Measurements from ENCODE around the gene MFRP.

DNA sequence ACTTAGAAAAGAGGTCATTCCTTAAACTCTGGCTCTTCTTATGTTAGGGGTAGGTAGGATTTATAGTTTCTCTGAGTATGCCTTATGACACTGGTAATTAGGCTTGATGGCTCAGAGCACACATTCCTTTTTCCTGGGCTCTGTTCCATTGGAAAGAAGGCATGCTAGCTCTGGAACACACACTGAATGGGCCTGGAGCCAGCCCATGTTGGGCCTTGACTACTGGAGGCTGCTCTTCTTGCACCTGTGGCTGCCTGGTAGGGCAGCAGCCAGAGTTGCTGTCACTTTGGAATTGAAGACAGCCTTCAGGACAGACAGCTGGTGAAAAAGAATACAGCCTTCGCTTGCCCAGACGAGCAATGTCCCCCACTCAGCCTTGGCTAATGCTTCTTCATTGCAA, 47.8 kb downstream of the MFRP start:
- TF ChIP-seq, protein P1, sequence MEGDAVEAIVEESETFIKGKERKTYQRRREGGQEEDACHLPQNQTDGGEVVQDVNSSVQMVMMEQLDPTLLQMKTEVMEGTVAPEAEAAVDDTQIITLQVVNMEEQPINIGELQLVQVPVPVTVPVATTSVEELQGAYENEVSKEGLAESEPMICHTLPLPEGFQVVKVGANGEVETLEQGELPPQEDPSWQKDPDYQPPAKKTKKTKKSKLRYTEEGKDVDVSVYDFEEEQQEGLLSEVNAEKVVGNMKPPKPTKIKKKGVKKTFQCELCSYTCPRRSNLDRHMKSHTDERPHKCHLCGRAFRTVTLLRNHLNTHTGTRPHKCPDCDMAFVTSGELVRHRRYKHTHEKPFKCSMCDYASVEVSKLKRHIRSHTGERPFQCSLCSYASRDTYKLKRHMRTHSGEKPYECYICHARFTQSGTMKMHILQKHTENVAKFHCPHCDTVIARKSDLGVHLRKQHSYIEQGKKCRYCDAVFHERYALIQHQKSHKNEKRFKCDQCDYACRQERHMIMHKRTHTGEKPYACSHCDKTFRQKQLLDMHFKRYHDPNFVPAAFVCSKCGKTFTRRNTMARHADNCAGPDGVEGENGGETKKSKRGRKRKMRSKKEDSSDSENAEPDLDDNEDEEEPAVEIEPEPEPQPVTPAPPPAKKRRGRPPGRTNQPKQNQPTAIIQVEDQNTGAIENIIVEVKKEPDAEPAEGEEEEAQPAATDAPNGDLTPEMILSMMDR (IDR thresholded peaks at IDR 0.05; ENCODE audit: insufficient read depth, low read depth, low read length): no peak
- TF ChIP-seq EZH2 (IDR thresholded peaks at IDR 0.05; ENCODE audit: insufficient read depth, low read length): no peak

All from astrocyte (in vitro differentiated cells and primary cell).